GM12878 (cell line): ENCODE results near the gene LGI1. TPM values are rescaled to one million over a fixed set of nuclear protein-coding genes. Genes with fewer than 3 reads are reported as not detected.
A peak's percentile ranks its signal among the peaks of the same experiment; 100 is the strongest.

Source experiments
- ATAC-seq: fragments of 200-7000 bp; cut with Tn5 transposase; 3 replicates; pipeline ENCODE4 v1.9.1; 2020; ENCODE audit warnings: mild to moderate bottlenecking, moderate library complexity
- BruUV-seq: library from RNA; stranded (reverse); fragments of 400-500 nt; replicated peaks from 2 replicates; lab custom pipeline; 2021; lab: Mats Ljungman, UMichigan
- CTCF ChIA-PET: fragments of 300-600 bp; sonication (Branson Sonifier 250); formaldehyde crosslinking; extraction: SDS; loops from one replicate; lab custom pipeline; 2021; ENCODE audit warnings: inconsistent platforms; lab: Yijun Ruan, JAX
- POLR2A ChIA-PET: fragments of 350-600 bp; formaldehyde crosslinking; extraction: SDS; loops from one replicate; lab custom pipeline; 2021; ENCODE audit warnings: inconsistent platforms; lab: Charles Lee
- RAD21 ChIA-PET: fragments of 300-600 bp; sonication (Branson Sonifier 250); formaldehyde crosslinking; loops from one replicate; lab custom pipeline; 2023; ENCODE audit warnings: antibody characterized with exemption; ENCODE audit not compliant: unreplicated experiment; lab: Charles Lee
- SMC1A ChIA-PET: fragments of 300-600 bp; sonication (Branson Sonifier 250); formaldehyde crosslinking; loops from one replicate; lab custom pipeline; 2023; ENCODE audit not compliant: unreplicated experiment, uncharacterized antibody; lab: Charles Lee
- DNase-seq: peaks from one replicate; pipeline ENCODE4 v3.0.0-alpha.2; 2011; ENCODE audit warnings: low read depth, low spot score
- FAIRE-seq: peaks from 3 replicates; lab custom pipeline; 2011; peaks lifted over from hg19 to GRCh38; lab: Jason Lieb, UNC
- H2AFZ ChIP-seq: 2 replicates; pipeline ENCODE4 v1.6.0; 2011; ENCODE audit warnings: low read depth, low read length, control low read depth; ENCODE audit not compliant: control insufficient read depth
- H3K27ac ChIP-seq: 2 replicates; pipeline ENCODE4 v1.5.1; 2011; ENCODE audit warnings: control low read depth; ENCODE audit not compliant: control insufficient read depth, insufficient read depth
- H3K27me3 ChIP-seq, 2 experiments: replicated peaks in 1 of 2; 2 replicates each; pipeline versions ENCODE4 v1.6.0 to v1.6.1; 2011; ENCODE audit warnings: low read length in 1 of 2; ENCODE audit not compliant: control insufficient read depth in 2 of 2, insufficient read depth in 2 of 2
- H3K36me3 ChIP-seq, 2 experiments: 2 replicates each; pipeline ENCODE4 v1.5.1; 2011; ENCODE audit warnings: low read length in 1 of 2; ENCODE audit not compliant: control insufficient read depth in 2 of 2, insufficient read depth in 2 of 2
- H3K4me1 ChIP-seq: 2 replicates; pipeline ENCODE4 v1.6.1; 2011; ENCODE audit warnings: mild to moderate bottlenecking, low read length, moderate library complexity, mixed read lengths; ENCODE audit not compliant: control insufficient read depth, insufficient read depth
- H3K4me2 ChIP-seq: 2 replicates; pipeline ENCODE4 v1.6.0; 2011; ENCODE audit warnings: control low read depth; ENCODE audit not compliant: control insufficient read depth, insufficient read depth
- H3K4me3 ChIP-seq: fragments of 200-600 bp; sonication (generic); 2 replicates; pipeline ENCODE4 v1.5.1; 2016
- H3K79me2 ChIP-seq: 2 replicates; pipeline ENCODE4 v1.6.0; 2011; ENCODE audit warnings: low read length; ENCODE audit not compliant: control insufficient read depth, insufficient read depth
- H3K9ac ChIP-seq: 2 replicates; pipeline ENCODE4 v1.8.0; 2011; ENCODE audit warnings: low read length, control low read depth, mixed read lengths; ENCODE audit not compliant: control insufficient read depth, insufficient read depth
- H3K9me3 ChIP-seq: replicated peaks from 3 replicates; pipeline ENCODE4 v1.5.1; 2011; ENCODE audit warnings: mild to moderate bottlenecking, low read length; ENCODE audit not compliant: control insufficient read depth, insufficient read depth
- H4K20me1 ChIP-seq: 2 replicates; pipeline ENCODE4 v1.6.0; 2011; ENCODE audit not compliant: control insufficient read depth, insufficient read depth
- CTCF ChIP-seq, 3 experiments: IDR thresholded peaks in 2 of 3; conservative IDR thresholded peaks in 1 of 3; 2 replicates each; pipeline ENCODE4 v1.5.1; 2011; ENCODE audit warnings: low read depth in 3 of 3, low read length in 3 of 3, mild to moderate bottlenecking in 3 of 3, control low read depth in 2 of 3, moderate library complexity in 2 of 3, inconsistent platforms in 1 of 3, mixed read lengths in 1 of 3; ENCODE audit not compliant: control insufficient read depth in 2 of 3, insufficient read depth in 1 of 3; ENCODE audit errors: extremely low read depth in 1 of 3
- MTA2 ChIP-seq: fragments of 450-650 bp; IDR thresholded peaks from 2 replicates; pipeline ENCODE4 v1.6.1; 2016; ENCODE audit warnings: low read depth, mild to moderate bottlenecking, moderate library complexity
- RAD21 ChIP-seq: IDR thresholded peaks from 2 replicates; pipeline ENCODE4 v1.6.1; 2011; ENCODE audit warnings: mild to moderate bottlenecking, low read depth, low read length, moderate library complexity; ENCODE audit not compliant: insufficient read depth
- SMC3 ChIP-seq: IDR thresholded peaks from 2 replicates; pipeline ENCODE4 v1.6.1; 2011; ENCODE audit warnings: low read length, improper control_type of control experiment, borderline replicate concordance
- WGBS: methylation state at CpG from one replicate; pipeline ENCODE4 v1.1.6; 2016; ENCODE audit warnings: low lambda C conversion rate; ENCODE audit not compliant: insufficient replicate concordance, insufficient coverage; ENCODE audit errors: missing lambda C conversion rate; 5-methylcytosine and 5-hydroxymethylcytosine counted together
- in situ Hi-C: fragments of 300-500 bp; cut with MboI; formaldehyde crosslinking; loops from 9 replicates; pipeline ENCODE4 v1.14.3; 2018; ENCODE audit warnings: mixed read lengths
- intact Hi-C: fragments of 100-400 bp; cut with micrococcal nuclease; formaldehyde crosslinking; loops from one replicate; pipeline ENCODE4 v1.14.2; 2022; ENCODE audit not compliant: unreplicated experiment
- polyA plus RNA-seq, 11 experiments: library from polyadenylated mRNA; depleted of rRNA in 4 of 11; unstranded in 6 of 11; stranded (reverse) in 5 of 11; fragments of >200 nt; fragmentation: Nextera tagmentation in 4 of 11; fragmentation: Illumina TruSeq in 1 of 11; extraction: Ambion mirVana in 4 of 11; extraction: Trizol in 1 of 11; gene quantifications; 1 replicate in 1 of 11; 2 replicates in 10 of 11; pipeline versions ENCODE4 v1.2.1 to v1.2.3, GENCODE V29; 2011 to 2016; ENCODE audit warnings: inconsistent platforms in 2 of 11, missing spikeins in 2 of 11, low read depth in 1 of 11
- total RNA-seq, 4 experiments: library from RNA; depleted of rRNA in 3 of 4; stranded (reverse); fragments of >200 nt in 3 of 4; fragmentation: Illumina TruSeq in 1 of 4; extraction: Trizol in 1 of 4; gene quantifications; 2 replicates each; pipeline versions ENCODE4 v1.2.1 to v1.2.3, GENCODE V29; 2013 to 2021

The LGI1 gene
- total and polyA plus RNA-seq, 10 of the 15 experiments (the other 5 are each of a cell fraction or from before 2014, with no cell fraction given), result not detected

GRCh38 chr10:93784059-93784458 is 26.3 kb downstream of the LGI1 start:
- no peak overlapping the region for H2AFZ ChIP-seq
- no peaks in the 10 kb centered on the region for H3K9me3 ChIP-seq
- H3K27me3 ChIP-seq, result no peaks in the 10 kb centered on the region
- no peak overlapping the region for H3K4me2 ChIP-seq
- no TSS peak for BruUV-seq
- H3K79me2 ChIP-seq, result no peaks in the 10 kb centered on the region
- ATAC-seq (peak; percentile 63), FAIRE-seq (no peak), DNase-seq (no peak)
- TF ChIP-seq CTCF (IDR thresholded peaks at IDR 0.05 in 2 of 3, conservative IDR thresholded peaks at IDR 0.05 in 1 of 3; ENCODE audit: control insufficient read depth in 2 of 3, extremely low read depth in 1 of 3, insufficient read depth in 1 of 3, low read depth in 3 of 3, low read length in 3 of 3) (peak in 1 of 3 experiments; percentile 25; a peak in 2 of 6 replicates), SMC3 (peak; percentile 14; the same call in 1 of the 2 replicates), MTA2 (no peak), RAD21 (peak; percentile 26; the same call in 1 of the 2 replicates)
- ChIA-PET SMC1A (interaction anchor here (1.1 to 1.8 kb wide), 3 partner anchors 10 to 101 kb away, joined by 3 to 4 read pairs (median 3); no protein-coding TSS in a partner anchor), RAD21 (interaction anchor here (0.9 to 1.5 kb wide), 3 partner anchors 82 to 229 kb away, joined by 3 read pairs; partner anchors contain the start of gene FRA10AC1), CTCF (interaction anchor here (1.1 to 1.9 kb wide), 5 partner anchors 26 to 232 kb away, joined by 3 to 5 read pairs (median 4); partner anchors contain the start of genes FRA10AC1 and LGI1), POLR2A (no interaction called here)
- in situ Hi-C loops (no loop called here), intact Hi-C loops (no loop called here)
- no peaks in the 10 kb centered on the region for H3K4me1 ChIP-seq
- no peak overlapping the region for H3K27ac ChIP-seq
- no peak overlapping the region for H3K4me3 ChIP-seq
- no peaks in the 10 kb centered on the region for H4K20me1 ChIP-seq
- no peak overlapping the region for H3K9ac ChIP-seq
- H3K36me3 ChIP-seq, result no peaks in the 10 kb centered on the region
- WGBS, result 13% methylated on average over 2 of the region's 2 CpGs
